ENCODE data around the gene PTPN11.

PTPN11 gene

DNA sequence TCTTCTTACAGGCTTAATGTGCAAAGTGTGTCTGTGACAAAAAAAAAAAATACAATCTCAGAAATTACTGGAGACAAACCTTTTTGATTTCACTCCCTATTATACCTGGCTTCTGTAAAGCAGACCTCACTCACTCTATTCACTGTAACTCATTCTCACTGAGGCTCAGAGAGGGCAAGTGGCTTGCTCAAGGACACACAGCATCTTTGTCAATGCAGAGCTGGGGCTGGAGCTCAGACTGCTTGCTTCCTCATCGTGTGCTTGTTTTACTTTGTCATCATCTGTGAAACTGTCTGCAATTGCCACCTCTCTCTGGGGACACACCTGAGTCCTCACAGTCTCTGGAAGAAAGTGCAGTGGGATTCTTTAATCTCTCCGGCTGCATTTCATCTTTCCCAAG lies 120.0 kb downstream of the PTPN11 start:
- H3K9ac ChIP-seq (ENCODE audit: low read depth, low read length): no peak overlapping the region
- peaks cover 8% of the 10 kb centered on the region for H3K4me1 ChIP-seq (ENCODE audit: insufficient read depth, low read length)
- H4K20me1 ChIP-seq (ENCODE audit: insufficient read depth, low read length): no peaks in the 10 kb centered on the region
- DNase-seq (no peak), ATAC-seq (ENCODE audit: insufficient read depth, low read depth) (no peak)
- no peak overlapping the region for H3K27ac ChIP-seq (ENCODE audit: low read length)
- no peak for TF ChIP-seq EZH2 (IDR thresholded peaks at IDR 0.05; ENCODE audit: borderline replicate concordance, low read depth, low read length, severe bottlenecking)
- no peak for TF ChIP-seq CTCF (IDR thresholded peaks at IDR 0.05; ENCODE audit: borderline replicate concordance, extremely low read depth, low read length, poor library complexity, severe bottlenecking)
- no peaks in the 10 kb centered on the region for H3K27me3 ChIP-seq (ENCODE audit: insufficient read depth, low read length, poor library complexity)
- H3K36me3 ChIP-seq (ENCODE audit: insufficient read depth, low read length): no peaks in the 10 kb centered on the region
- no peaks in the 10 kb centered on the region for H3K79me2 ChIP-seq (ENCODE audit: insufficient read depth, low read length)
- no peak overlapping the region for H3K4me3 ChIP-seq (ENCODE audit: low read depth in 1 of 2, low read length in 2 of 2)
- H3K4me2 ChIP-seq (ENCODE audit: insufficient read depth, low read length): no peak overlapping the region
- H2AFZ ChIP-seq (ENCODE audit: low read depth, low read length): no peak overlapping the region
- H3K9me3 ChIP-seq (ENCODE audit: insufficient read depth, low read length, severe bottlenecking): no peaks in the 10 kb centered on the region

DNA sequence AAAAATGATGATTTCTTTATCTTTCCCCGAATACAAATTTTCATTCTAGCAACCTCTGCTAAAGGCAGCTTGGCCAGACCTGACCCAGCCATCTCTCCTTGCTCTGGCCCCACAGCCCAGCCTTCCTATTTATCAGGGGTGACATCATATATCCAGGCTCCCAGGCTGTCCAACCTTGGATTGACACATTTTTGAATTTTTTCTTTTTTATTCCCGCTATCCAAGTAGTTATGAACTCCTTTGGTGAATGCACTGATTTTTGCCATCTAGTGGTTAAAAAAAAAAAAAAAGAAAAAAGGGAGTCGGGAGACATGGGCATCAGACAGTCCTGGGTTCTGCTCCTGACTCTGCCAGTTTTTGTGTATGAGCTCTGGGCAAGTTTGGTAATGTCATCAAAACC lies 120.5 kb downstream of the PTPN11 start:
- Histone ChIP-seq H3K36me3 (ENCODE audit: insufficient read depth, low read length) (no peaks in the 10 kb centered on the region), H3K27me3 (ENCODE audit: insufficient read depth, low read length, poor library complexity) (no peaks in the 10 kb centered on the region), H3K27ac (ENCODE audit: low read length) (no peak overlapping the region), H3K4me2 (ENCODE audit: insufficient read depth, low read length) (no peak overlapping the region), H3K79me2 (ENCODE audit: insufficient read depth, low read length) (no peaks in the 10 kb centered on the region), H2AFZ (ENCODE audit: low read depth, low read length) (no peak overlapping the region), H3K9ac (ENCODE audit: low read depth, low read length) (no peak overlapping the region), H3K4me3 (ENCODE audit: low read depth in 1 of 2, low read length in 2 of 2) (no peak overlapping the region), H3K4me1 (ENCODE audit: insufficient read depth, low read length) (peaks cover 8% of the 10 kb centered on the region), H4K20me1 (ENCODE audit: insufficient read depth, low read length) (no peaks in the 10 kb centered on the region), H3K9me3 (ENCODE audit: insufficient read depth, low read length, severe bottlenecking) (no peaks in the 10 kb centered on the region)
- ATAC-seq (ENCODE audit: insufficient read depth, low read depth): no peak
- DNase-seq: no peak
- TF ChIP-seq CTCF (IDR thresholded peaks at IDR 0.05; ENCODE audit: borderline replicate concordance, extremely low read depth, low read length, poor library complexity, severe bottlenecking) (no peak), EZH2 (IDR thresholded peaks at IDR 0.05; ENCODE audit: borderline replicate concordance, low read depth, low read length, severe bottlenecking) (no peak)

- ATAC-seq (ENCODE audit: insufficient read depth, low read depth): no peak
- Histone ChIP-seq H3K36me3 (ENCODE audit: insufficient read depth, low read length) (no peaks in the 10 kb centered on the region), H3K27ac (ENCODE audit: low read length) (no peak overlapping the region), H3K27me3 (ENCODE audit: insufficient read depth, low read length, poor library complexity) (no peaks in the 10 kb centered on the region), H3K9ac (ENCODE audit: low read depth, low read length) (no peak overlapping the region), H3K9me3 (ENCODE audit: insufficient read depth, low read length, severe bottlenecking) (no peaks in the 10 kb centered on the region), H2AFZ (ENCODE audit: low read depth, low read length) (no peak overlapping the region), H3K4me1 (ENCODE audit: insufficient read depth, low read length) (peaks cover 8% of the 10 kb centered on the region), H4K20me1 (ENCODE audit: insufficient read depth, low read length) (no peaks in the 10 kb centered on the region), H3K79me2 (ENCODE audit: insufficient read depth, low read length) (no peaks in the 10 kb centered on the region), H3K4me3 (ENCODE audit: low read depth in 1 of 2, low read length in 2 of 2) (no peak overlapping the region), H3K4me2 (ENCODE audit: insufficient read depth, low read length) (no peak overlapping the region)
- no peak for DNase-seq
- TF ChIP-seq CTCF (IDR thresholded peaks at IDR 0.05; ENCODE audit: borderline replicate concordance, extremely low read depth, low read length, poor library complexity, severe bottlenecking) (no peak), EZH2 (IDR thresholded peaks at IDR 0.05; ENCODE audit: borderline replicate concordance, low read depth, low read length, severe bottlenecking) (no peak)
These were observed 121.3 kb downstream of the PTPN11 start for GRCh38 chr12:112540021-112540420.

DNA sequence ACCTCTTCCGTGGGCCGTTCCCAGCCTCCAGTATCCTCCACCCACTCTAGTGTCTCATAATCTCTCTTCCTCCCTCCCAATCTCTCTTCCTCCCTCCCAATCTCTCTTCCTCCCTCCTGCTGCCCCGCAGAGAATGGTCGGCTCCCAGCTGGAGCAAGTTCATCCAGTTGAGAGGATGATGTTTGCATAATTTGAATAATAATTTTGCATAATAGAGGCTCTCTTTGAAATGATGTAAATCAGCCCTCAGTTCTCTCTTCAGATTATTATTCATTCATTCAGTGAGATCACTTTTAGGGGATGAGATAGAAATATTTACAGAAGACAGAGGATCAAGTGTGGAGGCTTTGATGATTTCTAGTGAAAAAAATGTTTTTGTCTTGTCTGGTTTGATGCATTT lies 125.0 kb downstream of the PTPN11 start:
- H4K20me1 ChIP-seq (ENCODE audit: insufficient read depth, low read length): no peaks in the 10 kb centered on the region
- H3K27me3 ChIP-seq (ENCODE audit: insufficient read depth, low read length, poor library complexity): peaks cover 5% of the 10 kb centered on the region
- no peak overlapping the region for H3K4me2 ChIP-seq (ENCODE audit: insufficient read depth, low read length)
- H3K9ac ChIP-seq (ENCODE audit: low read depth, low read length): no peak overlapping the region
- no peaks in the 10 kb centered on the region for H3K4me1 ChIP-seq (ENCODE audit: insufficient read depth, low read length)
- DNase-seq (no peak), ATAC-seq (ENCODE audit: insufficient read depth, low read depth) (no peak)
- H3K4me3 ChIP-seq (ENCODE audit: low read depth in 1 of 2, low read length in 2 of 2): no peak overlapping the region
- H3K36me3 ChIP-seq (ENCODE audit: insufficient read depth, low read length): no peaks in the 10 kb centered on the region
- H3K9me3 ChIP-seq (ENCODE audit: insufficient read depth, low read length, severe bottlenecking): no peaks in the 10 kb centered on the region
- H3K27ac ChIP-seq (ENCODE audit: low read length): no peak overlapping the region
- TF ChIP-seq EZH2 (IDR thresholded peaks at IDR 0.05; ENCODE audit: borderline replicate concordance, low read depth, low read length, severe bottlenecking) (no peak), CTCF (IDR thresholded peaks at IDR 0.05; ENCODE audit: borderline replicate concordance, extremely low read depth, low read length, poor library complexity, severe bottlenecking) (no peak)
- H3K79me2 ChIP-seq (ENCODE audit: insufficient read depth, low read length): no peaks in the 10 kb centered on the region
- H2AFZ ChIP-seq (ENCODE audit: low read depth, low read length): no peak overlapping the region

Data from DND-41 (cell line).